IMR-90 (cell line): ENCODE data around the gene TMCO1.
"Not testable (repeated sequence)": the region's sequence is repeated elsewhere in the genome, so short reads cannot be mapped to it uniquely, and the experiment has no call there.

ENCODE experiments used
- BHLHE40 ChIP-seq: fragments of 150-350 bp; IDR thresholded peaks from 2 replicates; pipeline ENCODE4 v1.6.1; 2016; ENCODE audit warnings: mild to moderate bottlenecking, low read depth, low read length
- MAFK ChIP-seq: IDR thresholded peaks from 2 replicates; pipeline ENCODE4 v1.6.1; 2012; ENCODE audit warnings: low read depth, low read length, improper control_type of control experiment
- NFE2L2 ChIP-seq: fragments of 150-350 bp; IDR thresholded peaks from 2 replicates; pipeline ENCODE4 v1.6.1; 2016; ENCODE audit warnings: low read depth, mild to moderate bottlenecking, low read length
- POLR2A ChIP-seq: IDR thresholded peaks from 2 replicates; pipeline ENCODE4 v1.6.1; 2012; ENCODE audit warnings: mild to moderate bottlenecking, low read depth, low read length
- RAD21 ChIP-seq: IDR thresholded peaks from 2 replicates; pipeline ENCODE4 v1.6.1; 2012; ENCODE audit warnings: low read length, improper control_type of control experiment
- RCOR1 ChIP-seq: IDR thresholded peaks from 2 replicates; pipeline ENCODE4 v1.6.1; 2012; ENCODE audit warnings: mild to moderate bottlenecking, low read length, improper control_type of control experiment; ENCODE audit not compliant: insufficient replicate concordance
- SMC3 ChIP-seq: fragments of 150-350 bp; IDR thresholded peaks from 2 replicates; pipeline ENCODE4 v1.6.1; 2016; ENCODE audit warnings: low read depth, mild to moderate bottlenecking, antibody characterized with exemption, low read length, moderate library complexity
- TF ChIP-seq, protein P1 (sequence below): conservative IDR thresholded peaks from 2 replicates; pipeline ENCODE4 v1.5.1; 2012; ENCODE audit warnings: mild to moderate bottlenecking, low read depth, low read length, improper control_type of control experiment
- TF ChIP-seq, protein P2 (sequence below): fragments of 150-350 bp; IDR thresholded peaks from 2 replicates; pipeline ENCODE4 v1.6.1; 2017; ENCODE audit warnings: mild to moderate bottlenecking, antibody characterized with exemption, low read length, low read depth
- TF ChIP-seq, protein P3 (sequence below): fragments of 150-350 bp; IDR thresholded peaks from 2 replicates; pipeline ENCODE4 v1.6.1; 2016; ENCODE audit warnings: low read depth, mild to moderate bottlenecking, low read length, moderate library complexity, borderline replicate concordance

DNA sequence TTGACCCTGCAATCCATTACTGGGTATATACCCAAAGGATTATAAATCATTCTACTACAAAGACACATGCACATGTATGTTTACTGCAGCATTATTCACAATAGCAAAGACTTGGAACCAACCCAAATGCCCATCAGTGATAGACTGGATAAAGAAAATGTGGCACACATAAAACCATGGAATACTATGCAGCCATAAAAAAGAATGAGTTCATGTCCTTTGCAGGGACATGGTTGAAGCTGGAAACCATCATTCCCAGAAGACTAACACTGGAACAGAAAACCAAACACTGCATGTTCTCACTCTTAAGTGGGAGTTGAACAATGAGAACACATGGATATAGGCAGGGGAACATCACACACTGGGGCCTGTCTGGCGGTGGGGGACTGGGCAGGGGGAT lies 35.8 kb upstream of the TMCO1 start:
- not testable (repeated sequence) for TF ChIP-seq POLR2A, NFE2L2, MAFK, SMC3, BHLHE40, RCOR1, RAD21
- TF ChIP-seq, protein P1, sequence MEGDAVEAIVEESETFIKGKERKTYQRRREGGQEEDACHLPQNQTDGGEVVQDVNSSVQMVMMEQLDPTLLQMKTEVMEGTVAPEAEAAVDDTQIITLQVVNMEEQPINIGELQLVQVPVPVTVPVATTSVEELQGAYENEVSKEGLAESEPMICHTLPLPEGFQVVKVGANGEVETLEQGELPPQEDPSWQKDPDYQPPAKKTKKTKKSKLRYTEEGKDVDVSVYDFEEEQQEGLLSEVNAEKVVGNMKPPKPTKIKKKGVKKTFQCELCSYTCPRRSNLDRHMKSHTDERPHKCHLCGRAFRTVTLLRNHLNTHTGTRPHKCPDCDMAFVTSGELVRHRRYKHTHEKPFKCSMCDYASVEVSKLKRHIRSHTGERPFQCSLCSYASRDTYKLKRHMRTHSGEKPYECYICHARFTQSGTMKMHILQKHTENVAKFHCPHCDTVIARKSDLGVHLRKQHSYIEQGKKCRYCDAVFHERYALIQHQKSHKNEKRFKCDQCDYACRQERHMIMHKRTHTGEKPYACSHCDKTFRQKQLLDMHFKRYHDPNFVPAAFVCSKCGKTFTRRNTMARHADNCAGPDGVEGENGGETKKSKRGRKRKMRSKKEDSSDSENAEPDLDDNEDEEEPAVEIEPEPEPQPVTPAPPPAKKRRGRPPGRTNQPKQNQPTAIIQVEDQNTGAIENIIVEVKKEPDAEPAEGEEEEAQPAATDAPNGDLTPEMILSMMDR, result not testable (repeated sequence)
- TF ChIP-seq, protein P2, sequence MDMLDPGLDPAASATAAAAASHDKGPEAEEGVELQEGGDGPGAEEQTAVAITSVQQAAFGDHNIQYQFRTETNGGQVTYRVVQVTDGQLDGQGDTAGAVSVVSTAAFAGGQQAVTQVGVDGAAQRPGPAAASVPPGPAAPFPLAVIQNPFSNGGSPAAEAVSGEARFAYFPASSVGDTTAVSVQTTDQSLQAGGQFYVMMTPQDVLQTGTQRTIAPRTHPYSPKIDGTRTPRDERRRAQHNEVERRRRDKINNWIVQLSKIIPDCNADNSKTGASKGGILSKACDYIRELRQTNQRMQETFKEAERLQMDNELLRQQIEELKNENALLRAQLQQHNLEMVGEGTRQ, result not testable (repeated sequence)
- TF ChIP-seq, protein P3, sequence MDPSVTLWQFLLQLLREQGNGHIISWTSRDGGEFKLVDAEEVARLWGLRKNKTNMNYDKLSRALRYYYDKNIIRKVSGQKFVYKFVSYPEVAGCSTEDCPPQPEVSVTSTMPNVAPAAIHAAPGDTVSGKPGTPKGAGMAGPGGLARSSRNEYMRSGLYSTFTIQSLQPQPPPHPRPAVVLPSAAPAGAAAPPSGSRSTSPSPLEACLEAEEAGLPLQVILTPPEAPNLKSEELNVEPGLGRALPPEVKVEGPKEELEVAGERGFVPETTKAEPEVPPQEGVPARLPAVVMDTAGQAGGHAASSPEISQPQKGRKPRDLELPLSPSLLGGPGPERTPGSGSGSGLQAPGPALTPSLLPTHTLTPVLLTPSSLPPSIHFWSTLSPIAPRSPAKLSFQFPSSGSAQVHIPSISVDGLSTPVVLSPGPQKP, result not testable (repeated sequence)
